ENCODE data around the gene NXN.
"Not testable (repeated sequence)": the region's sequence is repeated elsewhere in the genome, so short reads cannot be mapped to it uniquely, and the experiment has no call there.

The NXN gene

GRCh38 chr17:797236-797840 lies 182.2 kb downstream of the NXN start:
- H3K4me1 ChIP-seq (ENCODE audit: insufficient read depth, low read length), result peaks cover 10% of the 10 kb centered on the region; the same call in 1 of the 2 replicates
- H3K36me3 ChIP-seq (ENCODE audit: insufficient read depth, low read length), result no peaks in the 10 kb centered on the region; the same call in 1 of the 2 replicates
- no peak overlapping the region for H3K9ac ChIP-seq (ENCODE audit: low read depth, low read length)
- H3K9me3 ChIP-seq (ENCODE audit: control insufficient read depth, insufficient read depth, low read length), result no peaks in the 10 kb centered on the region

- Histone ChIP-seq H3K4me1 (ENCODE audit: insufficient read depth, low read length) (peaks cover 10% of the 10 kb centered on the region; the same call in 1 of the 2 replicates), H3K9me3 (ENCODE audit: control insufficient read depth, insufficient read depth, low read length) (no peaks in the 10 kb centered on the region), H3K36me3 (ENCODE audit: insufficient read depth, low read length) (no peaks in the 10 kb centered on the region; the same call in 1 of the 2 replicates), H3K9ac (ENCODE audit: low read depth, low read length) (no peak overlapping the region)
Observed at GRCh38 chr17:796609-797008, 183.0 kb downstream of the NXN start.

- Histone ChIP-seq H3K4me1 (ENCODE audit: insufficient read depth, low read length) (peaks cover 10% of the 10 kb centered on the region; the same call in 1 of the 2 replicates), H3K9ac (ENCODE audit: low read depth, low read length) (no peak overlapping the region), H3K9me3 (ENCODE audit: control insufficient read depth, insufficient read depth, low read length) (no peaks in the 10 kb centered on the region), H3K36me3 (ENCODE audit: insufficient read depth, low read length) (no peaks in the 10 kb centered on the region; the same call in 1 of the 2 replicates)
Observed at GRCh38 chr17:795721-796120, 183.9 kb downstream of the NXN start.

- Histone ChIP-seq H3K36me3 (ENCODE audit: insufficient read depth, low read length) (no peaks in the 10 kb centered on the region; the same call in 1 of the 2 replicates), H3K4me1 (ENCODE audit: insufficient read depth, low read length) (peaks cover 10% of the 10 kb centered on the region; the same call in 1 of the 2 replicates), H3K9me3 (ENCODE audit: control insufficient read depth, insufficient read depth, low read length) (no peaks in the 10 kb centered on the region), H3K9ac (ENCODE audit: low read depth, low read length) (no peak overlapping the region; the same call in 1 of the 2 replicates)
Observed at GRCh38 chr17:795276-795675, 184.3 kb downstream of the NXN start.

- peaks cover 10% of the 10 kb centered on the region; the same call in 1 of the 2 replicates for H3K4me1 ChIP-seq (ENCODE audit: insufficient read depth, low read length)
- no peaks in the 10 kb centered on the region for H3K36me3 ChIP-seq (ENCODE audit: insufficient read depth, low read length)
- no peak overlapping the region; the same call in 1 of the 2 replicates for H3K9ac ChIP-seq (ENCODE audit: low read depth, low read length)
- no peaks in the 10 kb centered on the region for H3K9me3 ChIP-seq (ENCODE audit: control insufficient read depth, insufficient read depth, low read length)
Observed at GRCh38 chr17:794876-795275, 184.7 kb downstream of the NXN start.

- Histone ChIP-seq H3K9ac (ENCODE audit: low read depth, low read length) (no peak overlapping the region), H3K9me3 (ENCODE audit: control insufficient read depth, insufficient read depth, low read length) (no peaks in the 10 kb centered on the region), H3K4me1 (ENCODE audit: insufficient read depth, low read length) (peaks cover 15% of the 10 kb centered on the region; the same call in 1 of the 2 replicates), H3K36me3 (ENCODE audit: insufficient read depth, low read length) (peaks cover 15% of the 10 kb centered on the region; the same call in 1 of the 2 replicates)
Observed at GRCh38 chr17:792277-792676, 187.3 kb downstream of the NXN start.

- Histone ChIP-seq H3K9me3 (ENCODE audit: control insufficient read depth, insufficient read depth, low read length) (no peaks in the 10 kb centered on the region), H3K4me1 (ENCODE audit: insufficient read depth, low read length) (peaks cover 15% of the 10 kb centered on the region; the same call in 1 of the 2 replicates), H3K9ac (ENCODE audit: low read depth, low read length) (no peak overlapping the region), H3K36me3 (ENCODE audit: insufficient read depth, low read length) (peaks cover 15% of the 10 kb centered on the region; the same call in 1 of the 2 replicates)
Observed at GRCh38 chr17:791829-792228, 187.7 kb downstream of the NXN start.

- Histone ChIP-seq H3K9ac (ENCODE audit: low read depth, low read length) (peak overlapping the region; percentile 36; the same call in 1 of the 2 replicates), H3K4me1 (ENCODE audit: insufficient read depth, low read length) (peaks cover 15% of the 10 kb centered on the region; the same call in 1 of the 2 replicates), H3K36me3 (ENCODE audit: insufficient read depth, low read length) (peaks cover 15% of the 10 kb centered on the region; the same call in 1 of the 2 replicates)
- not testable (repeated sequence) for H3K9me3 ChIP-seq (ENCODE audit: control insufficient read depth, insufficient read depth, low read length)
Observed at GRCh38 chr17:790874-791247, 188.7 kb downstream of the NXN start.

- peaks cover 19% of the 10 kb centered on the region; the same call in 1 of the 2 replicates for H3K36me3 ChIP-seq (ENCODE audit: insufficient read depth, low read length)
- peak overlapping the region; percentile 24; the same call in 1 of the 2 replicates for H3K9ac ChIP-seq (ENCODE audit: low read depth, low read length)
- peaks cover 11% of the 10 kb centered on the region; the same call in 1 of the 2 replicates for H3K4me1 ChIP-seq (ENCODE audit: insufficient read depth, low read length)
Observed at GRCh38 chr17:789931-790873, 189.4 kb downstream of the NXN start.

GRCh38 chr17:789160-789840 lies 190.3 kb downstream of the NXN start:
- Histone ChIP-seq H3K36me3 (ENCODE audit: insufficient read depth, low read length) (peaks cover 19% of the 10 kb centered on the region; the same call in 1 of the 2 replicates), H3K9me3 (ENCODE audit: control insufficient read depth, insufficient read depth, low read length) (no peaks in the 10 kb centered on the region), H3K9ac (ENCODE audit: low read depth, low read length) (no peak overlapping the region), H3K4me1 (ENCODE audit: insufficient read depth, low read length) (peaks cover 5% of the 10 kb centered on the region; the same call in 1 of the 2 replicates)

More at GRCh38 chr17:789931-790873, 189.4 kb downstream of the NXN start:
- not testable (repeated sequence) for H3K9me3 ChIP-seq (ENCODE audit: control insufficient read depth, insufficient read depth, low read length)

- Histone ChIP-seq H3K36me3 (ENCODE audit: insufficient read depth, low read length) (peaks cover 23% of the 10 kb centered on the region; the same call in 1 of the 2 replicates), H3K9ac (ENCODE audit: low read depth, low read length) (no peak overlapping the region), H3K9me3 (ENCODE audit: control insufficient read depth, insufficient read depth, low read length) (no peaks in the 10 kb centered on the region), H3K4me1 (ENCODE audit: insufficient read depth, low read length) (peaks cover 5% of the 10 kb centered on the region; the same call in 1 of the 2 replicates)
Observed at GRCh38 chr17:788551-788950, 191.0 kb downstream of the NXN start.

GRCh38 chr17:787641-788221 lies 191.8 kb downstream of the NXN start:
- Histone ChIP-seq H3K4me1 (ENCODE audit: insufficient read depth, low read length) (peaks cover 5% of the 10 kb centered on the region; the same call in 1 of the 2 replicates), H3K9me3 (ENCODE audit: control insufficient read depth, insufficient read depth, low read length) (no peaks in the 10 kb centered on the region), H3K36me3 (ENCODE audit: insufficient read depth, low read length) (peaks cover 23% of the 10 kb centered on the region; the same call in 1 of the 2 replicates), H3K9ac (ENCODE audit: low read depth, low read length) (no peak overlapping the region)

GRCh38 chr17:785901-786300 lies 193.7 kb downstream of the NXN start:
- H3K4me1 ChIP-seq (ENCODE audit: insufficient read depth, low read length); H3K9me3 ChIP-seq (ENCODE audit: control insufficient read depth, insufficient read depth, low read length); H3K9ac ChIP-seq (ENCODE audit: low read depth, low read length): not testable (repeated sequence)
- H3K36me3 ChIP-seq (ENCODE audit: insufficient read depth, low read length), result peaks cover 23% of the 10 kb centered on the region; the same call in 1 of the 2 replicates

Data from ES-I3 (cell line).